ENCODE data around the gene KRAS.

DNA sequence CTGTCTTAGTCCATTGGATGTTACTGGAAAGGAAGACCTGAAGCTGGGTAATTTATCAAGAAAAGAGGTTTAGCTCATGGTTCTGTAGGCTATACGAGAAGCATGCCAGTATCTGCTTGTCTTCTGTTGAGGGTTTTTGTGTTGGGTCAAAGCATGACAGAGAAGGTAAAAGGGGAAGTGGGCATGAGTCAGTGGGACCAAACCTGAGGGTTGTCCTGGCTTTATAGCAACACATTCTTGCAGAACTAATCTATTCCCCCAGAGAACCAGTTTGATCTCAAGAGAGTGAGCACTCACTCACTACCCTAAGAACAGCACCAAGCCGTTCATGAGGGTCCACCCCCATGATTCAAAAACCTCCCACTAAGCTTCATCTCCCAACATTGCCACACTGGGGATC lies 19.0 kb upstream of the KRAS start:
- TF ChIP-seq POLR2A (IDR thresholded peaks at IDR 0.05), result no peak
- TF ChIP-seq, protein P1, sequence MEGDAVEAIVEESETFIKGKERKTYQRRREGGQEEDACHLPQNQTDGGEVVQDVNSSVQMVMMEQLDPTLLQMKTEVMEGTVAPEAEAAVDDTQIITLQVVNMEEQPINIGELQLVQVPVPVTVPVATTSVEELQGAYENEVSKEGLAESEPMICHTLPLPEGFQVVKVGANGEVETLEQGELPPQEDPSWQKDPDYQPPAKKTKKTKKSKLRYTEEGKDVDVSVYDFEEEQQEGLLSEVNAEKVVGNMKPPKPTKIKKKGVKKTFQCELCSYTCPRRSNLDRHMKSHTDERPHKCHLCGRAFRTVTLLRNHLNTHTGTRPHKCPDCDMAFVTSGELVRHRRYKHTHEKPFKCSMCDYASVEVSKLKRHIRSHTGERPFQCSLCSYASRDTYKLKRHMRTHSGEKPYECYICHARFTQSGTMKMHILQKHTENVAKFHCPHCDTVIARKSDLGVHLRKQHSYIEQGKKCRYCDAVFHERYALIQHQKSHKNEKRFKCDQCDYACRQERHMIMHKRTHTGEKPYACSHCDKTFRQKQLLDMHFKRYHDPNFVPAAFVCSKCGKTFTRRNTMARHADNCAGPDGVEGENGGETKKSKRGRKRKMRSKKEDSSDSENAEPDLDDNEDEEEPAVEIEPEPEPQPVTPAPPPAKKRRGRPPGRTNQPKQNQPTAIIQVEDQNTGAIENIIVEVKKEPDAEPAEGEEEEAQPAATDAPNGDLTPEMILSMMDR (IDR thresholded peaks at IDR 0.05), result no peak
